GM10248 (cell line): Measurements from ENCODE around the gene PLBD2.
"Not testable (repeated sequence)": the region's sequence is repeated elsewhere in the genome, so short reads cannot be mapped to it uniquely, and the experiment has no call there.

ENCODE experiments used
- CTCF ChIA-PET: fragments of 300-600 bp; sonication (Branson Sonifier 250); formaldehyde crosslinking; extraction: SDS; loops from one replicate; lab custom pipeline; 2021; ENCODE audit warnings: antibody characterized with exemption; lab: Yijun Ruan, JAX
- POLR2A ChIA-PET: fragments of 350-650 bp; sonication (Branson Sonifier 250); formaldehyde crosslinking; extraction: SDS; loops from one replicate; lab custom pipeline; 2020; ENCODE audit warnings: antibody characterized with exemption; lab: Yijun Ruan, JAX
- DNase-seq: peaks from one replicate; pipeline ENCODE4 v3.0.0; 2012; ENCODE audit errors: extremely low spot score
- CTCF ChIP-seq: IDR thresholded peaks from 2 replicates; pipeline ENCODE4 v1.5.1; 2012; ENCODE audit warnings: mild to moderate bottlenecking, low read depth; ENCODE audit errors: extremely low read depth, missing control alignments, control extremely low read depth

PLBD2 gene

GRCh38 chr12:113346353-113346752 lies 12.0 kb upstream of the PLBD2 start:
- ChIA-PET CTCF (no interaction called here), POLR2A (no interaction called here)
- no peak for DNase-seq
- no peak for TF ChIP-seq CTCF

- POLR2A ChIA-PET: no interaction called here
- TF ChIP-seq CTCF: no peak
- CTCF ChIA-PET: no interaction called here
- DNase-seq: no peak
Observed at GRCh38 chr12:113347107-113347506, 11.3 kb upstream of the PLBD2 start.

GRCh38 chr12:113347892-113348291 lies 10.5 kb upstream of the PLBD2 start:
- CTCF ChIA-PET: no interaction called here
- DNase-seq: no peak
- POLR2A ChIA-PET: no interaction called here
- TF ChIP-seq CTCF: no peak

- no peak for TF ChIP-seq CTCF
- DNase-seq: no peak
- CTCF ChIA-PET: no interaction called here
- POLR2A ChIA-PET: no interaction called here
Observed at GRCh38 chr12:113348849-113349536, 9.4 kb upstream of the PLBD2 start.

- no peak for DNase-seq
- TF ChIP-seq CTCF: no peak
- CTCF ChIA-PET: interaction anchor here (1.6 to 1.7 kb wide), 2 partner anchors 8 to 12 kb away, joined by 3 to 5 read pairs; no protein-coding TSS in a partner anchor
- POLR2A ChIA-PET: interaction anchor here (1.0 kb wide), 1 partner anchor 16 kb away, joined by 3 read pairs; no protein-coding TSS in a partner anchor
Observed at GRCh38 chr12:113351089-113351488, 7.3 kb upstream of the PLBD2 start.

GRCh38 chr12:113354192-113354591 lies 4.2 kb upstream of the PLBD2 start:
- CTCF ChIA-PET: interaction anchor here (0.8 kb wide), 1 partner anchor 14 kb away, joined by 3 read pairs; no protein-coding TSS in a partner anchor
- POLR2A ChIA-PET, DNase-seq: not testable (repeated sequence)

GRCh38 chr12:113359133-113359938 lies 949 bp downstream of the PLBD2 start:
- ChIA-PET POLR2A (no interaction called here), CTCF (interaction anchor here (1.1 kb wide), 1 partner anchor 9 kb away, joined by 3 read pairs; no protein-coding TSS in a partner anchor)
- no peak for TF ChIP-seq CTCF
- no peak for DNase-seq
